Measurements from ENCODE around the gene OGFR.

Gene OGFR

DNA sequence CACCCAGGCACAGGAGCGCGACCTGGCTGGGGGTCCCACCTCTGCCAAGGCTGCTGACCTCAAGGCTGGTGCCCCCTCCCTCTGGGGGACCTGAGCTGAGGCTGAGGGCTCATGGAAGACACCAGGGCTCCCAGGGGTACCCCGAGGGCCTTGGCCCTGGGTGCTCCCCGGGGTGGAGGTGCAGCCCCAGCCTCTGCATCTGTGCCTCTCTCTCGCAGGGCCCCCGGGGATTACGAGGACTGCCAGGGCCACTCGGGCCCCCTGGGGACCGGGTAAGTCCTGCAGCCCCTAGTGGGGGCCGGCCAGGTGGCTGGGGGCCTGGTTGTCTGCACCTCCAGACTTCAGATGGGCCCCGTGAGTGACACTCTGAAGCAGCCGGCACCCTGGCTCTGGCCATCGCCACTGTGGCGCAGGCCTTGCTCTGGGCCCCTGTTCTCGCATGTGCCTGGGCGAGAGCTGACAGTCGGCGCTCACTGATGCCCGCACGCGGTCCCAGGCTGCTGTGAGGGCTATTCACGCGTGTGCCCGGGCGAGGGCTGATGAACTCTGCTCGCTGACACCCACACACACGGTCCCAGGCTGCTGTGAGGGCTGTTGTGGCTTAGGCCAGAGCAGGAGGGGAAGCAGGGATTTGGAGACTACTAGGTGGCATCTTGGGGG, 21.5 kb downstream of the OGFR start:
- no peak for DNase-seq (ENCODE audit: low read depth in 2 of 2)

DNA sequence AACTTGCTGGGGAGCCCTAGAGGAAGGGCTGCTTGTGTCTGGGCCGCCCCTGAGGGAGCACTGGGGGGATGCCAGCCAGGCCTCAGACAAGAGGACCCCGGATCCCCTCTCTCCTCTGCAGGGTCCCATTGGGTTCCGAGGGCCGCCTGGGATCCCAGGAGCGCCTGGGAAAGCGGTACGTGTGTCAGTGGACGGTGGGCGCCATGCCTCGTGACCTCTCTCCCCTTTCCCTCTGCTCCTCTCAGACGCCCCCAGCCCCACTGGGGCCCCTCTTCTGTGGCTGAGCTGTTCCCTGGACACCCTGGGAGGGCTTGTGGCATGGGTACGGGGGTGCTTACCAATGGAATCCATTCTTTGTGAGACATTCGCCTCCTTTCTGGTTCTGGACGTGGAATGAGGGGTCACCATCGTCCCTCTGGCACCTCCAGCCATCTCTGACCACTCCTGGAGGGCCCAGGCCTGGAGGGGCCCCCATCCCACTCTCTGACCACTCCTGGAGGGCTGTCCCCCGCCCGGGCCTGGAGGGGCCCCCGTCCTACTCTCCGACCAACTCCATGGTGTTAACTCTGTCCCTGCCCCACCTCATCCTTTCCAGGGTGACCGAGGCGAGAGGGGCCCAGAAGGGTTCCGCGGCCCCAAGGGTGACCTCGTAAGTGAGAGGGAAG, 22.1 kb downstream of the OGFR start:
- no peak for DNase-seq (ENCODE audit: low read depth in 2 of 2)

DNA sequence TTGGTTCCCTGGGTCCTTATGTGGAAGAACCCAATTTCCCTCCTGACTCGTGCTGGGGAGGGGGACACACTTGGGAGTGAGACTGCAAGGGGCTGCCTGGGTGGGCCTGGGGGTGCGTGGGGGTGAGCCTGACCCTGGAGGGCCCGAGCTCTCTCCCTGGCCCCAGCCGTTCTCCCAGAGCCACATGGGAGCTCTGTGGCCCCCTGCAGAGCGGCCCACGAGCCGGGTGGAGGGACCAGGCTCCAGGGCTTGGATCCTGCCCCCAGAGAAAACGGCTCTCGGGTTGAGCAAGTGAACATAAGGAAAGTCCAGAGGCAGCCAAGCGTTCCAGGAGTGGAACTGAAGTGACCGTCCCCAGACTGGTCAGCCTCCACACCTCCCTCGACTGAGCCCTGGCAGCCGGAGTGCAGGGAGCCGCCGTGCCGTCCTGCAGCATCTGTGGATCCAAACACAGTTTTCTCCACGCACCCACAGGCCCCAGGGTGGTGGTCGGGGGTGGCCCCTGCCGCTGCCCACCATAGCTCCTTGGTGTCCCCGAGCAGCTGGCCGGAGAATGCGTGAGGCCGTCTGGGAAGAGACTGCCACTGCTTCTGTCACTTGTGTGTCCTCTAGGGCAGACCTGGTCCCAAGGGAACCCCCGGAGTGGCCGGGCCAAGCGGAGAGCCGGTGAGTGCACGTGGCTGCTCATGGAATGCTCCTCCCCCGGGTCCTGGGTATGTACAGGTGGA, 22.8 kb downstream of the OGFR start:
- DNase-seq (ENCODE audit: low read depth in 2 of 2), result no peak

DNA sequence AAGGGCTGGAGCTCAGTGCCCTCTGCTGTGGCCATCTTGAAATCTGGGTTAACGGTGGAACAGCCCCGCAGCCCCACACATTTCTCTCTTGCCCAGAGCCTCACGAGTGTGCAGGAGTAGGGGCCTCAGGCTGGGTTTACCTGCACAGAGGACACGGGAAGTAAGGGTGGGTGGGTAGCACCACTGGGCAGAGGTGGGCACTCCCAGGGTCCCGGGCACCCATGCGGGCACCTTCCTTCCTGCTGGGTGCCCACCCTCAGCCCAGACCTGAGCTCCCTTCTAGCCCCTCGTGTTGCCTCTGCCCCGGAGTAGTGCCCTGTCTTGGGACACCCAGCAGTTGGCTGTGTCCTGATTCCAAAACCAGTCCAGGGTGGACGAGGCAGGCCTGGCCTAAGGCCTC, 23.4 kb downstream of the OGFR start:
- no peak for DNase-seq (ENCODE audit: low read depth in 2 of 2)

DNA sequence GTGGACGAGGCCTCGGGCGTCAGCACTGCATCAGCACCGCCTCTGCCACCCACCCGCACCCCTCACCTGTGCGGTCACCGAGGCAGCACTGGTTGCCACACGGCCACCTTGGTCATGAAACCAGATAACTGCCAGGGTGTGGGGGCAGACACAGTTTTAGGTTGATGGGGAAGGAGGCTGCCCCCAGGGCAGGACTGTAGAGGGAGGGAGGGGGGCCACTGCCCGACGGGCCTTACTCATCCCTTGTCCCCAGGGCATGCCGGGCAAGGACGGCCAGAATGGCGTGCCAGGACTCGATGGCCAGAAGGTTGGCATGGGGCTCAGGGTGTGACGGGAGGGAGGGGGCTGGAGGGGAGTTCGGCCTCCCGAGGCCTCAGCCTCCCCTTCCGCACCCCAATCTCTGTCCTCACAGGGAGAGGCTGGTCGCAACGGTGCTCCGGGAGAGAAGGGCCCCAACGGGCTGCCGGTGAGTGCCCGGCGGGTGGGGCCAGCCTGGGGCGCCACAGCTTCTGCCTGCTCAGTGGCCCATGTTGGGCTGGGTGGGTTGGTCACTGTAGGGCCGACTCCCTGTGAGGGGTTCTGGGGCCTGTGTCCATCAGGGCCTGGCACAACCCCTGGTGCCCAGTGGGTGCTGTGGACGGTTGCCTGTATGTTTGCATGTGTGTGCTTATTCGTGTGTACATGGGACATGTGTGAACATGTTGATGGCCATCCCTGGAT, 24.0 kb downstream of the OGFR start:
- no peak for DNase-seq (ENCODE audit: low read depth in 2 of 2)

DNA sequence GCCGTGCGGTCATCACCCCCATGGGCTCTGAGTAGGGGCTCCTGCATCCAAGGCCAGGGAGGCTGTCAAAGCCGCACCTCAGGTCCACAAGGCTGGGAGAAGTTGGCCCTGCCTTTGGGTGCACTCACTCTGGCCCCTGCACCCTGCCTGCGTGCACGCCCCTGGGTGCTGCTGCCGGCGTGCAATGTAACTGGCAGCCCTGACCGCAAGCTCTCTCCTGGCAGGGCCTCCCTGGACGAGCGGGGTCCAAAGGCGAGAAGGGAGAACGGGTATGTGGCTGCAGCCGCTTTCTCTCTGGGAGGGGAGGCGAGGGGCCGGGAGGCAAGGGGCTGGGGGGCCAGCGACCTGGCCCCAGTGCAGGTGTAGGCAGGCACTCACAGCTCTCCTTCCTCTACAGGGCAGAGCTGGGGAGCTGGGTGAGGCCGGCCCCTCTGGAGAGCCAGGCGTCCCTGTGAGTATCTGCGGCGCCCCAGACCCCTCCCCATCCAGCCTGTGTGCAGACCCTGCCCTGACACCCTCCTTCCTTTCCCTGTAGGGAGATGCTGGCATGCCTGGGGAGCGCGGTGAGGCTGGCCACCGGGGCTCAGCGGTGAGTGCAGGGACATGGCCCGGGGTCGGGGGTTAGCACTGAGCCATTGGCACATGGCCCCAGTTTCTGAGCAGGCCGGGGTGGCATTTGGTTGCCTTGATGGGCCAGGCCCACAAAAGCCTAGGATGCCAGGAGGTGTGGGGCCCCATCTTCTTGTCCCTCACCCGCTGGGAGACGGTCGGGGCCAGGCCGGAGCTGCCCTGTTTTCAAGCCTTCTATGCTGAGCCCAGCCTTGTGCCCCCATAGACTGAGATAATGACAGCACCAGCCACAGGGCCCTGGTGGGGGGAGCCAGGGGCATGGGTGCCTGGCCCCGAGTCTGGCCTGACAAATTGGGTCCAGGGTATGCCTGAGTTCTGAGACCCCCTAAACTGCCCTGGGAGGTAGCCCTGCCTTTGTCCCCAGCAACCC, 24.9 kb downstream of the OGFR start:
- no peak for DNase-seq (ENCODE audit: low read depth in 2 of 2)

DNA sequence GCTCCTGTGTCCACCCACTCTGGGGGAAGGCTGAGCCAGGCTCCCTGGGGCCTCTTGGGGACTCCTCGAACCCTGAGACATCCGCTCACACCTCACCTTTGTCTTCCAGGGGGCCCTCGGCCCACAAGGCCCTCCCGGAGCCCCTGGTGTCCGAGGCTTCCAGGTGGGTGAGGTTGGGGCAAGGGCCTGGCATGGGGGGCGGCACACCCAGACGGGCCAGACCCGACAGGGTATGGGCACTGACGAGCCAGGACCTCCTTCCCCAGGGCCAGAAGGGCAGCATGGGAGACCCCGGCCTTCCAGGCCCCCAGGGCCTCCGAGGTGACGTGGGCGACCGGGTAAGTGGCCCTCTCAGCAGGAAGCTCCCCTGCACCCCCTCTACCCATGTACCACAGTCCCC, 25.6 kb downstream of the OGFR start:
- DNase-seq (ENCODE audit: low read depth in 2 of 2), result no peak

DNA sequence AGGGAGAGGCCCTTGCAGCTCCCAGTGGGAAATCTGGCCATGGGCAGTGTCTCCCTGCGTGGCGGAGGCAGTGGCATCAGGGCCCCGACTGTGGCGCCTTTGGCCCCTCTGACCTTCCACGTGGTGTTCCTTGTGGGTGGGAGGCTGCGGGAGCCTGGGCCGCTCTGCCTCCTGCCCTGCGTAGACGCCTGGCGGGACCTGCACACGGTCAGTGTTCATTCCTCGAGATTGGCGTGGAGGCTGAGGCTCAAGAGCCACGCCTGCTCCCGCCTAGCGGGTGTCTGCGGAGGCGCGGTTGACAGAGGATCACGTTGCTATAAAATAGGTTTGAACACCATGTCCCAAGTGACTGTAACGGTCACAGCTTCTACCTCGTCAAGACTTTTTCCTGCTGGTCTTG, 26.2 kb downstream of the OGFR start:
- no peak for DNase-seq (ENCODE audit: low read depth in 2 of 2)

DNA sequence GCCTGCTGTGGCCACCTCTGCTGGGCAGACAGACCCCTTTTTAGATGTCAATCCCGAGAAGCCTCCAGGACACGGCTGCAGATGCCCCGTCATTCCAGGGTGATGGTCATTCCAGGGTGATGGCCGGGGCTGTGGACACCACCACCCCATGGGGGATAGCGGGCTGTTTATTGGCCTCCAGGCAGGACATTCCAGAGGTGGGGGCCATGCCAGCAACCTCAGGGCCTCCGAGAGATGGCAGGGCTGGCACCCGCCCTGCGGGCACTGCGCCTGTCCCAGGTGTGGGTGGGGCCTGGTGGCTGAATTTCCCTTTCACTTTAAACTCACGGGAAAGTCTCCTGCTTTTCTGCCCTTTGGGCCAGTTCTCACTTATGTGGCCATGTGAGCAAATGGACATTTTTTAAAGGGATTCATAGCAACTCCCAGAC, 26.7 kb downstream of the OGFR start:
- DNase-seq (ENCODE audit: low read depth in 2 of 2), result no peak

DNA sequence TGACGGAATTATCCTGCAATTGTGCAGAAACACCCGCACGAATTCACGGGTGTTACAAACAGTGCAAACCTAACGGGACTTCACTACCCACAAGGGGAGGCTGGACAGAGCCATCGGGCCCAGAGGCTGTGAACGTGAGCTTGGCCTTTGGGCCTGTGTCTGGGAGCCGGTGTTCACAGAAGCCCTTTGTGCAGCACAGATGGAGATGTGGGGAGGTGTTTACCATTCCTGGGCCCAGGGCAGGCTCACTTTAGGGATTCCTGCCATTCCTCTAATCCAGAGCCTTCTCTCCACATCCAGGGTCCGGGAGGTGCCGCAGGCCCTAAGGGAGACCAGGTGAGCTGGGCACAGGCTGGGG, 27.2 kb downstream of the OGFR start:
- DNase-seq (ENCODE audit: low read depth in 2 of 2), result no peak

DNA sequence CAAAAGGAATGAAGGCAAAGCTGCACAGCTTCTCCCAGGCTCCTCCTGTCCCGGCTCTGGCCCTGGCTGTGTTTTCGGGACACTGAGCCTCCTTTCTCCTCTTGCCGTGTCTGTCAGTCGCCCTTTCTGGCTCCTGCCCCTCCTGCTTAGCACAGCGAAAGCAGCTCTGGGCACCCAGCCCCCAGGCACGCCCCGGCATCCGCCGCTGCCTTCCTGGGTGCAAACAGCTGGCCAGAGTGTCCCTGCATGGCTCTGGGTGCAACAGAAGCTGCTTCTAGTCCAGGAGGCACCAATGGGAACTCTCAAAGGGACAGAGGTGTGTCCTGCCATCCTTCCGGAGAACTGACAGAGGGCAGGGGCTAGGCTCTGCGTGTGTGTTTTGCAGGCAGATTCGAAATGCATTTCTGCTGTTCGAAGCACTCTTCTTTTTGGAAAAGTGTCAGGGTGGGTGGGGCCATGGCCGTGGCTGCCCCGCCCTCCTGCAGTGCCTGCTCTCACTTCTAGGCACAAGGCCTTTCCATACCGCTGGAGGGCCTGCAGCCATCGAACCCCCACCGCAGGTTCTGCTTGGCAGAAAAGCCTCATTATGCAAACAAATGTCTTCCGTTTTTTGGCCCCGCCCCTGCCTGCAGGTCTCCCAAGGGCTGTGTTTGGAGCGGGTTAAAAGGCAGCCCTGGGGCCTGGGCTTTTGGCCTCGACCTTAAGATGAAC, 27.7 kb downstream of the OGFR start:
- DNase-seq (ENCODE audit: low read depth in 2 of 2), result no peak

DNA sequence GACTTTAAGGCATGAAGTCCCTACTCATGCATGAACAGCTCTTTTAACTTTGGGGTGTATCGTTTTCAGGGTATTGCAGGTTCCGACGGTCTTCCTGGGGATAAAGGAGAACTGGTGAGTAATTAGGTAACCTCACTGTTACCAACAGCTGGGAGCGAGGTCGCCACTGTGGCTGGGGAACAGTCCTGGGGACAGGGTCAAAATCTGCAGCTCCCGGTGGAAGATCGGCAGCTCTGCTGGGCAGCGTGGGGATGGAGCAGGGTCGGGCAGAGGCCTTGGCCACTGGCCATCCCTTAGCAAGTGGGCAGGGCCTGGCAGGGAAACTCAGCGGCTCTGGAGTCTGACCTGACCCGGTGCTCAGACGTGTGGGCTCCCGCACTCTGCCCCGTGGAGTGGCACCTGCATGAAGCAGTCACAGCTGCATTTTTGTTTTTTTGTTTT, 28.3 kb downstream of the OGFR start:
- no peak for DNase-seq (ENCODE audit: low read depth in 2 of 2)

DNA sequence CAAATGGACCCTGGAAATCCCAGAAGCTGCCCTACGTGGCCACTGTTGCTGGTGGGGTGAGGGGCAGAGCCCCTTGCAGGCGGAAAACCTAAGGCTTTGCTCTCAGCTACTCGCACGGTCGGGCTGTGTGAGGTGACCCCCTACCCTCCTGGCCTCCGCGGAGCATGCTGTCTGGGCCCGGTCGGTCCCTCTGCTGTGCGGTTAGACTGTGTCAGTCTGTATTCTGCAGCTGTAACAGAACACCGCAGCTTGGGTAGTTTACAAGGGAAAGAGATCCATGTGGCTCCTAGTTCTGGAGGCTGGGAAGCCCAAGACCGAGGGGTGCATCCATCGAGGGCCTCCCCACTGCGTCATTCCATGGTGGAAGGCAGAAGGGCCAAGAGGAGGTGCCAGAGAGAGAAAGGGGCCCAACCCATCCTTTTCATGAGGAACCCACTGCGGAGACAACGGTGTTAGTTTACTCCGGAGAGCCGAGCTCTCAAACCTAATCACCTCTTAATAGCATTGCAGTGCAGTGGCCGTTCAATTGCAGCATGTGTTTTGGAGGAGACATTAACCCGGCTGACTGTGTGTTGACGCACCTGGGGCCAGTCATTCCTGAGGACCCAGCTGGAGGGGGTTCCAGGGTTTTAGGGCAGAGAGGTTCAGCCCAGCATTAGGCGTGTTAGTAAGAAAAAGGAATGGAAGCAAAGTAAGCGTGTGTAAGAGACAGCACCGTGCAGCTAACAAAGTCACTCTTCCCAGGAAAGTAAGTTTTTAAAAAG, 30.5 kb downstream of the OGFR start:
- no peak for DNase-seq (ENCODE audit: low read depth in 2 of 2)

DNA sequence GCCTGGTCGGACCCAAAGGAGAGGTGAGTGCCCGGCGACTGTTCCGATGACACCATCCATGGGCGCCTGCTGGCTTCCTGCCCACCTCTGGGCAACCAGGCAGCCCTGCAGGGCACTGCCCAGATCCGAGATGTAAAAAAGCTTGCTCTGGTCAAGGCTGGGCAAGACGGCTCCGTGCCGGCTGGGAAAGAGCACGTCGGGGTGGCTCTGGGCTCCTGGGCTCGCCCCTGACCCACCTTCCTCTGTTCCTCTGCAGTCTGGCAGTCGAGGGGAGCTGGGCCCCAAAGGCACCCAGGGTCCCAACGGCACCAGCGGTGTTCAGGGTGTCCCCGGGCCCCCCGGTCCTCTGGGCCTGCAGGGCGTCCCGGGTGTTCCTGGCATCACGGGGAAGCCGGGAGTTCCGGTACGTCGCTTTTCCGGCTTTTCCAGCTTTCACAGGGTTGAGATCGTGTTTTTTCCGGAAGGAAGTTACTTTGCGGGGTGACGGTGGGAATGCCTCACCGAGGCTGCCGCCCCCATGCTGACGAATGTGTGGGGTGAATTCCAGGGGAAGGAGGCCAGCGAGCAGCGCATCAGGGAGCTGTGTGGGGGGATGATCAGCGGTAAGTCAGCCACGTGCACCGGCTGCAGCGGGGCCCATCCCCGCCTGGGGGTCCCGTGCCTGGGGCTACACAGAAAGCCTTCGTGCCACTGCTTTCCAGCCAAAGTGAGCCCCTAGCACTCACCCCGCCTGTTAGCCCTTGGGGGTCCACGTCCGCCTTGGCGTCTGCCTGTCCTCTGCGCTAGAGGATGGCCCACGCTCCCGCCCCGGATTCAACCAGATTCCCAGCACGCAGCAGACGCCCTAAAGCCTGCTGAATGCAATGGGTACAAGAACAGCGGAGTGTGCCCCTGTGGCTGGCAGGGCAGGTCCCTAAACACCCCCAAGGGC, 31.6 kb downstream of the OGFR start:
- no peak for DNase-seq (ENCODE audit: low read depth in 2 of 2)

DNA sequence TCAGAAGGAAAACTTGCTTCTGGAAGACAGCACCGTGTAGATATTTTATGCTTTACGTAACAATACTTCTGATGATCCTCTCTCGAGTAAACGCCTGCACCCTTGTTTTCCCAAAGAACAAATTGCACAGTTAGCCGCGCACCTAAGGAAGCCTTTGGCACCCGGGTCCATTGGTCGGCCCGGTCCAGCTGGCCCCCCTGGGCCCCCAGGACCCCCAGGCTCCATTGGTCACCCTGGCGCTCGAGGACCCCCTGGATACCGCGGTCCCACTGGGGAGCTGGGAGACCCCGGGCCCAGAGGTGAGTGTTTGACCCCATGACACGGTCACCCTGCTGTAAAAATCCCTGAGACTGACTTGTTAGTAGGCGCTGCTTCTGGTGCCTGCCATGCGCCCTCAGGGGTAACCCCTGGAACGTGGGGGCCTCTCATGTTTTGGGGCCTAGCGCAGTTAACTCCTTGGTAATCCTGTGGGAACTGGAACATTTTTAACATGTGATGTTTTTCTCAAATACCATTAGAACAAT, 32.4 kb downstream of the OGFR start:
- no peak for DNase-seq (ENCODE audit: low read depth in 2 of 2)

DNA sequence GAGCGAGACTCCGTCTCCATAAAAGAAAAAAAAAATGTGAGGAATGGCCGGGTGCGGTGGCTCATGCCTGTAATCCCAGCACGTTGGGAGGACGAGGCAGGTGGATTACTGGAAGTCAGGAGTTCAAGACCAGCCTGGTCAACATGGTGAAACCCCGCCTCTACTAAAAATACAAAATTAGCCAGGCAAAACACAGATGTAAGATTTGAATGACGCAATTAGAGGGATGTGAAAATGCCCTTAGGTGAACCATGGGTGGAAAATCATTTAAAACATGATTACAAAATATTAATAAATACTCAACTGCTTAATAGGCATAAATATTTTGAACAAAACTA, 33.1 kb downstream of the OGFR start:
- no peak for DNase-seq (ENCODE audit: low read depth in 2 of 2)

DNA sequence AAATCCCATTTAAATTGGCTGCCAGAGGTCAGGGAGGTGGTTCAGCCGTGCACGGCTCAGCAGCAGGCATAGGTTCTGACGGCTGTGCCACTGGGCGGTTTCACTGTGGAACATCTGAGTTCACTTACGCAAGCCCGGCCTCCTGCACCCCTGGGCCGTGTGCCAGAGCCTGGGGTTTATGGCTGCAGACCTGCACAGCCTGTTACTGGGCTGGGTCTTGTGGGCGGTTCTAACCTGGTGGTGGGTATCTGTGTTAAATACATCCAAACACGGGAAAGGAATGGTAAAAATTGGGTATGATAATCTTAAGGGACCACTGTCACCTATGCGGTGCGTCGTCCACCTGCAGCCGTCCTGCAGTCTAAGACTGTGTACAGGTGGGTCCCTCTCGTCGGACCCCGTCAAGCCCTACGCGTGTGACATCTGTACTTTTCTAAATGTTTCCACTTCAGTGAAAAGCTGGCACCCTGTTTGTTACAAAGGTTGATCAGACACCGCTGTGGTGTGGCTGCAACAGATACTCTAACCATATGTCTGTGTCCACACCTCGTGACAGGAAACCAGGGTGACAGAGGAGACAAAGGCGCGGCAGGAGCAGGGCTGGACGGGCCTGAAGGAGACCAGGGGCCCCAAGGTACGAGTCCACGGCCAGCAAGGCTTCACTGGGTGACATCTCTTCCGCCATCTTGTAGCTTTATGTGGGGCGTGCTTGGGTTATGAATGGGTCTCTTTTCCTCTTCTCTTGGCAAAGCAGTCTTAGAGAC, 33.7 kb downstream of the OGFR start:
- DNase-seq (ENCODE audit: low read depth in 2 of 2), result no peak

DNA sequence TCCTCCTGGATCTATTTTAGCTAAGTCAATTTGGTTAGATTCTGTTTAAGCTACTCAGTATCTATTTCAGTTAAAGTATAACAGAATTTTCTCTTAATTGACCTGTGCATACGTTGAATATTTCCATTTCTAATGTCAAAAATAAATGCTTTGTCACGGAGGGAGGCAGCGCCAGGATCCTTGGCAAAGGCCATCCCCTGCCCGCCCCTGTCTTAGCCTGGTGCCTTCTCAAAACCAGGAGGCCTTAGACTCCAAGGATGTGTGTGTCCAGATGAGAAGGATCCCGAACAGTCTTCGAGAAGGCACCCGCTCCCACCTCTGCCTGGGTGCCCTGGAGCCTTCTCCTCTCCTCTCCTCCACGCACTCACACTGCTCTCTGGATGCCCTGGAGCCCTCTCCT, 34.6 kb downstream of the OGFR start:
- no peak for DNase-seq (ENCODE audit: low read depth in 2 of 2)
